ENCODE measurements around the gene PCDHGA9. TPM values are rescaled to one million over a fixed set of nuclear protein-coding genes. Genes with fewer than 3 reads are reported as not detected.

PCDHGA9 gene
- total RNA-seq, 1 donor from 2014 or later: 4.8 TPM

GRCh38 chr5:141439411-141440141 is 37.0 kb downstream of the PCDHGA9 start:
- H3K4me1 ChIP-seq: no peaks in the 10 kb centered on the region
- ATAC-seq: no peak
- H3K27ac ChIP-seq: no peak overlapping the region
- no peaks in the 10 kb centered on the region for H3K27me3 ChIP-seq (ENCODE audit: low read depth)
- no peak for DNase-seq
- intact Hi-C loops (cut with DNase I): no loop called here
- no peak overlapping the region for H3K4me3 ChIP-seq
- TF ChIP-seq CTCF (IDR thresholded peaks at IDR 0.05): no peak
- peaks cover 46% of the 10 kb centered on the region for H3K9me3 ChIP-seq
- H3K36me3 ChIP-seq: no peaks in the 10 kb centered on the region

- Histone ChIP-seq H3K36me3 (no peaks in the 10 kb centered on the region), H3K4me3 (no peak overlapping the region), H3K27me3 (ENCODE audit: low read depth) (no peaks in the 10 kb centered on the region), H3K9me3 (peaks cover 44% of the 10 kb centered on the region), H3K4me1 (no peaks in the 10 kb centered on the region), H3K27ac (no peak overlapping the region)
- DNase-seq (no peak), ATAC-seq (no peak)
- no peak for TF ChIP-seq CTCF (IDR thresholded peaks at IDR 0.05)
- intact Hi-C loops (cut with DNase I): no loop called here
Observed at GRCh38 chr5:141440341-141440740, 37.8 kb downstream of the PCDHGA9 start.

GRCh38 chr5:141441571-141442170 is 39.1 kb downstream of the PCDHGA9 start:
- DNase-seq: no peak
- H3K9me3 ChIP-seq: peaks cover 31% of the 10 kb centered on the region
- H3K4me1 ChIP-seq: no peaks in the 10 kb centered on the region
- H3K36me3 ChIP-seq: no peaks in the 10 kb centered on the region
- H3K27me3 ChIP-seq (ENCODE audit: low read depth): no peaks in the 10 kb centered on the region
- no peak for ATAC-seq
- no peak for TF ChIP-seq CTCF (IDR thresholded peaks at IDR 0.05)
- no peak overlapping the region for H3K27ac ChIP-seq
- H3K4me3 ChIP-seq: no peak overlapping the region
- intact Hi-C loops (cut with DNase I): no loop called here

Other genes with a start within 250 kb of the PCDHGA9 start
- 1.9 TPM for gene PCDHB7, start 230.1 kb upstream of the PCDHGA9 start, total RNA-seq
- 2.6 TPM for gene PCDHB8, start 225.0 kb upstream of the PCDHGA9 start, total RNA-seq
- 2.6 TPM for gene PCDHB16, start 220.4 kb upstream of the PCDHGA9 start, total RNA-seq
- gene PCDHB9, start 215.6 kb upstream of the PCDHGA9 start, total RNA-seq: 3.0 TPM
- gene PCDHB10, start 210.4 kb upstream of the PCDHGA9 start, total RNA-seq: 2.0 TPM
- 2.7 TPM for gene PCDHB11, start 203.2 kb upstream of the PCDHGA9 start, total RNA-seq
- gene PCDHB12, start 194.1 kb upstream of the PCDHGA9 start, total RNA-seq: 1.7 TPM
- gene PCDHB13, start 188.9 kb upstream of the PCDHGA9 start, total RNA-seq: 2.9 TPM
- gene PCDHB14, start 179.4 kb upstream of the PCDHGA9 start, total RNA-seq: 2.1 TPM
- 2.8 TPM for gene PCDHB15, start 157.4 kb upstream of the PCDHGA9 start, total RNA-seq
- gene SLC25A2, start 98.7 kb upstream of the PCDHGA9 start, total RNA-seq: 0.71 TPM
- gene TAF7, start 82.0 kb upstream of the PCDHGA9 start, total RNA-seq: 65.0 TPM
- gene PCDHGA1, start 72.3 kb upstream of the PCDHGA9 start, total RNA-seq: 0.53 TPM
- 2.7 TPM for gene PCDHGA2, start 64.0 kb upstream of the PCDHGA9 start, total RNA-seq
- 1.8 TPM for gene PCDHGA3, start 58.9 kb upstream of the PCDHGA9 start, total RNA-seq
- 1.8 TPM for gene PCDHGB1, start 52.7 kb upstream of the PCDHGA9 start, total RNA-seq
- gene PCDHGA4, start 47.8 kb upstream of the PCDHGA9 start, total RNA-seq: 3.1 TPM
- 3.7 TPM for gene PCDHGB2, start 42.8 kb upstream of the PCDHGA9 start, total RNA-seq
- 2.8 TPM for gene PCDHGA5, start 38.6 kb upstream of the PCDHGA9 start, total RNA-seq
- gene PCDHGB3, start 32.5 kb upstream of the PCDHGA9 start, total RNA-seq: 2.2 TPM
- 3.2 TPM for gene PCDHGA6, start 28.9 kb upstream of the PCDHGA9 start, total RNA-seq
- 1.9 TPM for gene PCDHGA7, start 20.0 kb upstream of the PCDHGA9 start, total RNA-seq
- gene PCDHGB4, start 15.1 kb upstream of the PCDHGA9 start, total RNA-seq: 5.3 TPM
- gene PCDHGA8, start 10.1 kb upstream of the PCDHGA9 start, total RNA-seq: 1.5 TPM
- 9.1 TPM for gene PCDHGB5, start 4.8 kb upstream of the PCDHGA9 start, total RNA-seq
- 7.7 TPM for gene PCDHGB6, start 5.2 kb downstream of the PCDHGA9 start, total RNA-seq
- 5.4 TPM for gene PCDHGA10, start 10.2 kb downstream of the PCDHGA9 start, total RNA-seq
- gene PCDHGB7, start 14.9 kb downstream of the PCDHGA9 start, total RNA-seq: 15.9 TPM
- gene PCDHGA11, start 18.3 kb downstream of the PCDHGA9 start, total RNA-seq: 3.2 TPM
- gene PCDHGA12, start 27.7 kb downstream of the PCDHGA9 start, total RNA-seq: 5.9 TPM
- gene PCDHGC3, start 73.2 kb downstream of the PCDHGA9 start, total RNA-seq: 82.4 TPM
- 1.5 TPM for gene PCDHGC4, start 82.3 kb downstream of the PCDHGA9 start, total RNA-seq
- 1.8 TPM for gene PCDHGC5, start 86.3 kb downstream of the PCDHGA9 start, total RNA-seq
- 118 TPM for gene DIAPH1, start 216.2 kb downstream of the PCDHGA9 start, total RNA-seq
- 45.8 TPM for gene HDAC3, start 234.1 kb downstream of the PCDHGA9 start, total RNA-seq
- 5.5 TPM for gene RELL2, start 234.2 kb downstream of the PCDHGA9 start, total RNA-seq
- gene FCHSD1, start 248.6 kb downstream of the PCDHGA9 start, total RNA-seq: 20.4 TPM

Data from lower lobe of right lung (tissue), 2 donors.